ENCODE results near the gene PGA5.
"Not testable (repeated sequence)": the region's sequence is repeated elsewhere in the genome, so short reads cannot be mapped to it uniquely, and the experiment has no call there.

Gene PGA5

DNA sequence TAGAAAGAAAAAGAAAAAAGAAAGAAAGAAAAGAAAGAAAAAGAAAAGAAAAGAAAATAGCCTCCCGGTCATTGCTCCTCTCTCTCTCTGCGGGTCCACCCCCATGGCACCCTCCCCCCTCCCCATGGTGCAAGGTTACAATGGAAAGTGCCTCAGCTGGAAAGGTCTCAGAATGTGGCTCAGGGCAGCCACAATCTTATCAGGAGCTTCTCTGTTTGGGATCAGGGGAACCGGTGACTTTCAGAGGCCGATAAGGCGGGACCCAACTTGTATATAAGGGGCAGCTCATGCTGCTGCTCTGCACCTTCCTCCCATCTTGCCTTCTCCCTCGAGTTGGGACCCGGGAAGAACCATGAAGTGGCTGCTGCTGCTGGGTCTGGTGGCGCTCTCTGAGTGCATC lies at the start of gene PGA5:
Gene PGA5 (plus strand): TSS at position 301 of the 400 bp plus-strand sequence. CDS start 52 bp downstream, at position 353.
- in situ Hi-C loops (cut with MboI; ENCODE audit: low sequenced_read_pairs): not testable (repeated sequence)

GRCh38 chr11:61193596-61193995 lies 47.4 kb upstream of the PGA5 start:
- in situ Hi-C loops (cut with MboI; ENCODE audit: low sequenced_read_pairs): no loop called here

- in situ Hi-C loops (cut with MboI; ENCODE audit: low sequenced_read_pairs): no loop called here
Measured at GRCh38 chr11:61194169-61194671, 46.8 kb upstream of the PGA5 start.

- in situ Hi-C loops (cut with MboI; ENCODE audit: low sequenced_read_pairs): no loop called here
Measured at GRCh38 chr11:61194981-61195695, 45.8 kb upstream of the PGA5 start.

- in situ Hi-C loops (cut with MboI; ENCODE audit: low sequenced_read_pairs): no loop called here
Measured at GRCh38 chr11:61195719-61196118, 45.3 kb upstream of the PGA5 start.

- in situ Hi-C loops (cut with MboI; ENCODE audit: low sequenced_read_pairs): no loop called here
Measured at GRCh38 chr11:61198361-61198760, 42.6 kb upstream of the PGA5 start.

DNA sequence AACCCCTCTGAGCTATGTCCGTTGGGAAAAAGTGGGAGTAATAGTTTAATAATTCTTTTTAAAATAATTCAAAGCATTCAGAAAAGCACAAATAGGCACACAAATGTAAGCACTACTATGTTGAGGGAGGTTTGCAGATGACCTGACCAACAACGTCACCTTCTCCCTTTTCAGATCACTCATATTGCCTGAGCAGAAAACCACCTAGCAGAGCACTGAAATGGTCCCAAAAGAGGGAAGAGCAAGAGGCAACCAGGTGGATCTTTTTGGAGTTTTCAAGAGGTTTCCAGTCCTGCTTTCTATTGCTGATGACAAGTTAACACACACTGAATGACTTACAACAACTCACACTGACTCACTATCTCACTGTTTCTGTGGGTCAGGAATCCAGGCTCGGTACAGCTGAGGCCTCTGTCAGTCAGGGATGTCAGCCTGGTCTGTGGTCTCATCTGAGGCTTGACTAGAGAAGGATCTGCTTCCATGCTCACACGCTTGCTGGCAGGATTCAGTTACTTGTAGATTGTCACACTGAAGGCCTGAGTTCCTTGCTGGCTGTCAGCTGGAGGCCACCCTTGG lies 41.9 kb upstream of the PGA5 start:
- in situ Hi-C loops (cut with MboI; ENCODE audit: low sequenced_read_pairs): no loop called here

- in situ Hi-C loops (cut with MboI; ENCODE audit: low sequenced_read_pairs): no loop called here
Measured at GRCh38 chr11:61201476-61201875, 39.5 kb upstream of the PGA5 start.

GRCh38 chr11:61202950-61203746 lies 37.8 kb upstream of the PGA5 start, which contains the start of gene PGA3:
PGA3 (plus strand) TSS chr11:61203515; CDS start chr11:61203565, 50 bp downstream.
- in situ Hi-C loops (cut with MboI; ENCODE audit: low sequenced_read_pairs): not testable (repeated sequence)

DNA sequence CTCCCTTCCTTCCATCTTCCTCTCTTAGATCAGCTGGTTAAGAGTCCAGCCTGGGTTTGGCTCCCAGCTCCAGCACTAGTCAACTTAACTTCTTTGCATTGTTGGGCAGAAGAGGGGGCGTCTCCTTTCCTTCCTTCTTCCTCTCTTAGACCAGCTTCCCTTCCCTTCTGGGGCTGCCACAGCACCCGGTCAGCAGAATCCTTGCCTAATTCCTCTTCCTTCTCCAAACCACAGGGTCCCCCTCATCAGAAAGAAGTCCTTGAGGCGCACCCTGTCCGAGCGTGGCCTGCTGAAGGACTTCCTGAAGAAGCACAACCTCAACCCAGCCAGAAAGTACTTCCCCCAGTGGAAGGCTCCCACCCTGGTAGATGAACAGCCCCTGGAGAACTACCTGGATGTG lies 37.1 kb upstream of the PGA5 start:
- in situ Hi-C loops (cut with MboI; ENCODE audit: low sequenced_read_pairs): not testable (repeated sequence)

GRCh38 chr11:61204502-61205059 lies 36.4 kb upstream of the PGA5 start:
- in situ Hi-C loops (cut with MboI; ENCODE audit: low sequenced_read_pairs): not testable (repeated sequence)

DNA sequence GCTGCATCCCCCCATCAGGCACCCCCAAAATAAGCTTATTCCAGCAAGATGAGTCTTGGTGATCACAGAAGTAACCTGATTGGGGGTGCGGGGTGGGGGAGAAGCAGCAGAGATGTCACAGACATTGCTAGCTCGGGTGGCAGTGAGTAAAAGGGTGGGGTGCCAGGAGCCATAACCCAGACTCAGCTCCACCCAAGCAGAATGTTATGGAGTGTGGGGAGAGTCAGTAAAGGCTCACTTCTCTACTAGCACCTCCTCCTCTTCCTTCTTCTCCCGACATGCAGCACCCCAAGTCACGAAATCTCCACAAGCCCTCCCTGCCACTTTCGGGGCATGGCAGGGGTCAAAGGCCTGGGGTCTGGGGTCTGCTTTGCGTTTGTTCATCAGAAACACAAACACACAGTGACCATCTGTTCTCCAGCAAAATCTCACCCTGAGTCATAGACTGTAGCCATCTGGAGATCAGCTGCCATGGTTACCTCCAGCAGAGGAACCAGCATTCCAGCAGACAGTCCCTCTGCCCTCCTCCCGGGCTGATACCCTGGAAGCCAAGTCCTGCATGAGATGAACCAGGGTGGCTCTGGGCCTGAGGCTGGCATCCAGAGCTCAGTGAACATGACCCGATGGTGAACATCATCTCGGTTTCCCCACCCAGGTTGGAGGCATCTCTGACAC lies 33.2 kb upstream of the PGA5 start:
- in situ Hi-C loops (cut with MboI; ENCODE audit: low sequenced_read_pairs): not testable (repeated sequence)

GRCh38 chr11:61210629-61211028 lies 30.3 kb upstream of the PGA5 start:
- in situ Hi-C loops (cut with MboI; ENCODE audit: low sequenced_read_pairs): not testable (repeated sequence)

- in situ Hi-C loops (cut with MboI; ENCODE audit: low sequenced_read_pairs): not testable (repeated sequence)
Measured at GRCh38 chr11:61211327-61211952, 29.5 kb upstream of the PGA5 start.

- in situ Hi-C loops (cut with MboI; ENCODE audit: low sequenced_read_pairs): not testable (repeated sequence)
Measured at GRCh38 chr11:61212202-61212601, 28.8 kb upstream of the PGA5 start.

DNA sequence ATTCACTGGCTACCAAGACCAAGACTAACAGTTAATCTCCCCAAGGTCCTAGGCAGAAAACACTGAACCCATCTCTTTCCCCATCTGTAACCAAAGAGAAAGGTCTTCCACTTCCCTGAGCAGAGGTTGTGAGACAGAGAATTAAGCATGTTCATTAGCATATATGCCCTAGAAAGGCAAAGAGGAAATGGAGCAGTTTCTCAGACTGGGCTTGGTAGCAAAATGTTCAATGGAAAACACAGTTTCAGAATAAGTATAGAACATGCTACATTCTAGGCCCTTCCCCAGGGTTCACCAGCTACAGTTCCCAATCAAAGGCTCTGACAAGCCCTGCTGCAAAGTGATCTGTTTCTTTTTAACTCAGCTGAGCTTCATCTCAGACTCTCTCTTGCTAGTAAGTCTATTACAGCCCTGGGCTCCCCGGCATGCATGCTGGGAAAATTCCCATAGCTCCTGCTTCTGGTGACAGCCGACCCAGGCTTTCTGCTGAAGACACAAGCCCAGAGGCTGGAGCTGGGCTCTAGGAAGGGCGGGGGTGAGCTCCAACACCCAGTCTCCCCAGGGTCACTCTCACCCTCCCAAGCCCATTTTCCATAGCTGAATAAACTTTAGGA lies 27.2 kb upstream of the PGA5 start:
- in situ Hi-C loops (cut with MboI; ENCODE audit: low sequenced_read_pairs): not testable (repeated sequence)

- in situ Hi-C loops (cut with MboI; ENCODE audit: low sequenced_read_pairs): not testable (repeated sequence)
Measured at GRCh38 chr11:61218306-61218705, 22.7 kb upstream of the PGA5 start.

DNA sequence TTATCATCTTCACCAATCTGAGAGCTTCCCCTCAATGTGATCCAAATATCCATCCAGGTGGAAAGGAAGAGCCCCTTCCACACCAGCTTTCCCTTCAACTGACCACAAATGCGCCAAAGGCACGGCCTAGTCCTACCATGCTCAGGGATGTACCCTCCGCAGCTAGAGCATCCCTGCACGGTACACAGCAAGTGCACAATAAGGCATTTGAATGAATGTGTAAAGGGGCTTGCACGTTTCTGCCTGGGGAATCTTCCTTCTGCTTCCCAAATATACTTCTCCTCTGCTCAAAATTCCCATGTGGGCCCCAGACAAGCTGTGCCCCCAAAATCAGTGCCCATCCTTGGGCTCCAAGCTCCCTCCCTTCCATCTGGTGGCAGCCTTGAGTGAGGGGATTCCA lies 22.0 kb upstream of the PGA5 start:
- in situ Hi-C loops (cut with MboI; ENCODE audit: low sequenced_read_pairs): not testable (repeated sequence)

- in situ Hi-C loops (cut with MboI; ENCODE audit: low sequenced_read_pairs): not testable (repeated sequence)
Measured at GRCh38 chr11:61222047-61222446, 18.9 kb upstream of the PGA5 start, which contains the start of gene PGA4. PGA4 (plus strand) TSS chr11:61222347; CDS start chr11:61222401, 54 bp downstream.

DNA sequence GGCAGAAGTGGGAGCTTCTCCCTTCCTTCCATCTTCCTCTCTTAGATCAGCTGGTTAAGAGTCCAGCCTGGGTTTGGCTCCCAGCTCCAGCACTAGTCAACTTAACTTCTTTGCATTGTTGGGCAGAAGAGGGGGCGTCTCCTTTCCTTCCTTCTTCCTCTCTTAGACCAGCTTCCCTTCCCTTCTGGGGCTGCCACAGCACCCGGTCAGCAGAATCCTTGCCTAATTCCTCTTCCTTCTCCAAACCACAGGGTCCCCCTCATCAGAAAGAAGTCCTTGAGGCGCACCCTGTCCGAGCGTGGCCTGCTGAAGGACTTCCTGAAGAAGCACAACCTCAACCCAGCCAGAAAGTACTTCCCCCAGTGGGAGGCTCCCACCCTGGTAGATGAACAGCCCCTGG lies 18.3 kb upstream of the PGA5 start:
- in situ Hi-C loops (cut with MboI; ENCODE audit: low sequenced_read_pairs): not testable (repeated sequence)

Data from HL-60/S4 treated with phorbol 12-myristate 13-acetate at 8.2 ng/mL for 4 days and 3 days (cell line).